IMR-90 (cell line): ENCODE measurements around the gene NAPG. TPM values are rescaled to one million over a fixed set of nuclear protein-coding genes. Genes with fewer than 3 reads are reported as not detected.
"Not testable (repeated sequence)": the region's sequence is repeated elsewhere in the genome, so short reads cannot be mapped to it uniquely, and the experiment has no call there.

ENCODE experiments used
- ATAC-seq: fragments of 200-7000 bp; cut with Tn5 transposase; 2 replicates; pipeline ENCODE4 v1.9.1; 2020; ENCODE audit warnings: low read depth, mild to moderate bottlenecking, moderate library complexity
- BruUV-seq: library from RNA; stranded (reverse); fragments of 400-500 nt; replicated peaks from 2 replicates; lab custom pipeline; 2021; lab: Mats Ljungman, UMichigan
- CTCF ChIA-PET: fragments of 300-600 bp; formaldehyde crosslinking; extraction: SDS; loops from one replicate; lab custom pipeline; 2021; ENCODE audit warnings: antibody characterized with exemption; lab: Yijun Ruan, JAX
- POLR2A ChIA-PET: fragments of 300-600 bp; sonication (Branson Sonifier 250); formaldehyde crosslinking; loops from one replicate; lab custom pipeline; 2022; ENCODE audit warnings: antibody characterized with exemption; ENCODE audit not compliant: unreplicated experiment; lab: Charles Lee
- DNase-seq: peaks from one replicate; pipeline ENCODE4 v3.0.0; 2013
- H2AFZ ChIP-seq: replicated peaks from 2 replicates; pipeline ENCODE3; 2013; ENCODE audit warnings: low read length, mild to moderate bottlenecking; ENCODE audit not compliant: poor library complexity
- H2AK5ac ChIP-seq: 2 replicates; pipeline ENCODE4 v1.6.1; 2013; ENCODE audit warnings: low read depth, low read length, inconsistent platforms
- H2AK9ac ChIP-seq: replicated peaks from 2 replicates; pipeline ENCODE3; 2013; ENCODE audit warnings: mild to moderate bottlenecking, low read depth, low read length, moderate library complexity; ENCODE audit not compliant: poor library complexity
- H2BK120ac ChIP-seq: 2 replicates; pipeline ENCODE4 v1.6.1; 2013; ENCODE audit warnings: low read depth, low read length, inconsistent platforms
- H2BK15ac ChIP-seq: 3 replicates; pipeline ENCODE4 v1.6.1; 2013; ENCODE audit warnings: low read depth, low read length, inconsistent platforms
- H2BK20ac ChIP-seq: 2 replicates; pipeline ENCODE4 v1.6.1; 2013; ENCODE audit warnings: low read depth, mild to moderate bottlenecking, inconsistent platforms, low read length, moderate library complexity
- H2BK5ac ChIP-seq: 2 replicates; pipeline ENCODE4 v1.6.1; 2013; ENCODE audit warnings: mild to moderate bottlenecking, low read depth, low read length, inconsistent platforms; ENCODE audit not compliant: poor library complexity, severe bottlenecking
- H3K14ac ChIP-seq: replicated peaks from 2 replicates; pipeline ENCODE4 v1.6.1; 2013; ENCODE audit warnings: low read depth, low read length, inconsistent platforms
- H3K18ac ChIP-seq: 2 replicates; pipeline ENCODE4 v1.6.1; 2013; ENCODE audit warnings: low read depth, low read length, control low read depth
- H3K23ac ChIP-seq: 2 replicates; pipeline ENCODE4 v1.6.1; 2013; ENCODE audit warnings: low read depth, low read length, inconsistent platforms
- H3K27ac ChIP-seq: 2 replicates; pipeline ENCODE4 v1.5.1; 2013; ENCODE audit warnings: mild to moderate bottlenecking, control low read depth, low read length; ENCODE audit not compliant: insufficient read depth
- H3K27me3 ChIP-seq: 2 replicates; pipeline ENCODE4 v1.6.1; 2013; ENCODE audit warnings: low read length; ENCODE audit not compliant: control insufficient read depth, insufficient read depth
- H3K36me3 ChIP-seq: 2 replicates; pipeline ENCODE4 v1.6.1; 2013; ENCODE audit warnings: low read length, mixed read lengths; ENCODE audit not compliant: control insufficient read depth, insufficient read depth
- H3K4ac ChIP-seq: 2 replicates; pipeline ENCODE4 v1.6.1; 2013; ENCODE audit warnings: low read depth, low read length, inconsistent platforms
- H3K4me1 ChIP-seq: 2 replicates; pipeline ENCODE4 v1.6.1; 2013; ENCODE audit warnings: low read length, mixed read lengths; ENCODE audit not compliant: control insufficient read depth, insufficient read depth
- H3K4me2 ChIP-seq: 2 replicates; pipeline ENCODE4 v1.6.1; 2013; ENCODE audit warnings: low read depth, mild to moderate bottlenecking, control low read depth, low read length, moderate library complexity
- H3K4me3 ChIP-seq: 2 replicates; pipeline ENCODE4 v1.5.1; 2013; ENCODE audit warnings: low read depth, mild to moderate bottlenecking, control low read depth, low read length, moderate library complexity; ENCODE audit not compliant: insufficient read depth
- H3K56ac ChIP-seq: 2 replicates; pipeline ENCODE4 v1.6.1; 2013; ENCODE audit warnings: low read length, inconsistent platforms; ENCODE audit not compliant: insufficient read depth; ENCODE audit errors: extremely low read depth
- H3K79me1 ChIP-seq, 2 experiments: 2 replicates each; pipeline ENCODE4 v1.6.1; 2013; ENCODE audit warnings: low read length in 2 of 2, inconsistent platforms in 1 of 2, low read depth in 1 of 2
- H3K9ac ChIP-seq: 2 replicates; pipeline ENCODE4 v1.6.1; 2013; ENCODE audit warnings: low read depth, low read length, control low read depth
- H3K9me1 ChIP-seq: 2 replicates; pipeline ENCODE4 v1.6.1; 2013; ENCODE audit warnings: low read length, inconsistent platforms; ENCODE audit not compliant: insufficient read depth
- H3K9me3 ChIP-seq: 2 replicates; pipeline ENCODE4 v1.6.1; 2013; ENCODE audit warnings: low read length; ENCODE audit not compliant: control insufficient read depth, insufficient read depth
- H4K20me1 ChIP-seq: 2 replicates; pipeline ENCODE4 v1.6.1; 2013; ENCODE audit warnings: low read length, inconsistent platforms; ENCODE audit not compliant: insufficient read depth
- H4K5ac ChIP-seq: 2 replicates; pipeline ENCODE4 v1.6.1; 2013; ENCODE audit warnings: mild to moderate bottlenecking, low read depth, low read length, control low read depth
- H4K8ac ChIP-seq, 2 experiments: 2 replicates each; pipeline ENCODE4 v1.6.1; 2013; ENCODE audit warnings: low read depth in 2 of 2, low read length in 2 of 2, control low read depth in 1 of 2, inconsistent platforms in 1 of 2
- H4K91ac ChIP-seq: 2 replicates; pipeline ENCODE4 v1.6.1; 2013; ENCODE audit warnings: low read depth, low read length, inconsistent platforms; ENCODE audit not compliant: insufficient read depth
- WGBS, 2 experiments: methylation state at CpG; one replicate each; pipeline versions ENCODE4 v1.1.5 to v1.1.7; 2013; ENCODE audit warnings: missing lambda C conversion rate in 2 of 2; ENCODE audit not compliant: insufficient read length in 1 of 2; ENCODE audit errors: extremely low coverage in 2 of 2; 5-methylcytosine and 5-hydroxymethylcytosine counted together
- dilution Hi-C: fragments of 300-500 bp; cut with HindIII; formaldehyde crosslinking; loops from one replicate; pipeline ENCODE4 v1.14.3; 2018; ENCODE audit warnings: low sequenced_read_pairs; ENCODE audit not compliant: unreplicated experiment
- in situ Hi-C: fragments of 300-500 bp; cut with MboI; formaldehyde crosslinking; loops from 3 replicates; pipeline ENCODE4 v1.14.3; 2019; ENCODE audit warnings: low sequenced_read_pairs, inconsistent platforms, mixed read lengths
- intact Hi-C: fragments of 100-400 bp; cut with micrococcal nuclease; formaldehyde crosslinking; loops from 2 replicates; pipeline ENCODE4 v1.10.0; 2022
- polyA plus RNA-seq, 3 experiments: library from polyadenylated mRNA; depleted of rRNA; stranded (reverse); fragments of >200 nt; gene quantifications; 2 replicates each; pipeline ENCODE4 v1.2.3, GENCODE V29; 2012; ENCODE audit warnings: low replicate concordance in 1 of 3
- total RNA-seq: library from RNA; depleted of rRNA; stranded (reverse); fragments of >200 nt; gene quantifications from 2 replicates; pipeline ENCODE4 v1.2.3, GENCODE V29; 2012

Gene NAPG
- total and polyA plus RNA-seq, 2 of the 4 experiments (the other 2 are of a cell fraction) = 13.0 to 32.8 TPM

- dilution Hi-C loops, H3K9me3 ChIP-seq, H4K8ac ChIP-seq, H3K4me1 ChIP-seq, H3K27me3 ChIP-seq, H2AFZ ChIP-seq, H2AK5ac ChIP-seq, CTCF ChIA-PET, H3K4me3 ChIP-seq, H3K18ac ChIP-seq, BruUV-seq, H4K20me1 ChIP-seq, H3K27ac ChIP-seq, H3K56ac ChIP-seq, H3K14ac ChIP-seq, H2BK15ac ChIP-seq, DNase-seq, H2BK20ac ChIP-seq, H4K5ac ChIP-seq, H3K9ac ChIP-seq, H2BK5ac ChIP-seq, in situ Hi-C loops, POLR2A ChIA-PET, H2BK120ac ChIP-seq, H3K79me1 ChIP-seq, H4K91ac ChIP-seq, H3K23ac ChIP-seq, H2AK9ac ChIP-seq, H3K36me3 ChIP-seq, intact Hi-C loops, H3K4me2 ChIP-seq, H3K4ac ChIP-seq, ATAC-seq, H3K9me1 ChIP-seq: not testable (repeated sequence)
- WGBS, 2 experiments = no CpG with 5 or more reads among the region's 2 CpGs
Observed at GRCh38 chr18:10573261-10573660, 47.4 kb downstream of the NAPG start.

GRCh38 chr18:10574412-10574811 lies 48.6 kb downstream of the NAPG start:
- BruUV-seq, H2BK120ac ChIP-seq, H3K18ac ChIP-seq, ATAC-seq, H3K4me1 ChIP-seq, H2AK9ac ChIP-seq, H3K27me3 ChIP-seq, H3K4ac ChIP-seq, H3K14ac ChIP-seq, H4K91ac ChIP-seq, H3K9me1 ChIP-seq, POLR2A ChIA-PET, H4K20me1 ChIP-seq, DNase-seq, H2AK5ac ChIP-seq, H2BK20ac ChIP-seq, H3K23ac ChIP-seq, H3K56ac ChIP-seq, H2AFZ ChIP-seq, in situ Hi-C loops, dilution Hi-C loops, H4K5ac ChIP-seq, H3K27ac ChIP-seq, H3K4me3 ChIP-seq, H3K79me1 ChIP-seq, intact Hi-C loops, H4K8ac ChIP-seq, H3K9ac ChIP-seq, H2BK15ac ChIP-seq, H3K4me2 ChIP-seq, H3K36me3 ChIP-seq, H3K9me3 ChIP-seq, H2BK5ac ChIP-seq: not testable (repeated sequence)
- CTCF ChIA-PET = interaction anchor here (0.6 kb wide), 1 partner anchor 621 kb away, joined by 3 read pairs; no protein-coding TSS in a partner anchor
- WGBS, 2 experiments = no CpG with 5 or more reads among the region's 2 CpGs
